Measurements from ENCODE around the gene BAIAP3.

GRCh38 chr16:1380195-1380594 is 46.8 kb downstream of the BAIAP3 start:
- TF ChIP-seq, protein P1, sequence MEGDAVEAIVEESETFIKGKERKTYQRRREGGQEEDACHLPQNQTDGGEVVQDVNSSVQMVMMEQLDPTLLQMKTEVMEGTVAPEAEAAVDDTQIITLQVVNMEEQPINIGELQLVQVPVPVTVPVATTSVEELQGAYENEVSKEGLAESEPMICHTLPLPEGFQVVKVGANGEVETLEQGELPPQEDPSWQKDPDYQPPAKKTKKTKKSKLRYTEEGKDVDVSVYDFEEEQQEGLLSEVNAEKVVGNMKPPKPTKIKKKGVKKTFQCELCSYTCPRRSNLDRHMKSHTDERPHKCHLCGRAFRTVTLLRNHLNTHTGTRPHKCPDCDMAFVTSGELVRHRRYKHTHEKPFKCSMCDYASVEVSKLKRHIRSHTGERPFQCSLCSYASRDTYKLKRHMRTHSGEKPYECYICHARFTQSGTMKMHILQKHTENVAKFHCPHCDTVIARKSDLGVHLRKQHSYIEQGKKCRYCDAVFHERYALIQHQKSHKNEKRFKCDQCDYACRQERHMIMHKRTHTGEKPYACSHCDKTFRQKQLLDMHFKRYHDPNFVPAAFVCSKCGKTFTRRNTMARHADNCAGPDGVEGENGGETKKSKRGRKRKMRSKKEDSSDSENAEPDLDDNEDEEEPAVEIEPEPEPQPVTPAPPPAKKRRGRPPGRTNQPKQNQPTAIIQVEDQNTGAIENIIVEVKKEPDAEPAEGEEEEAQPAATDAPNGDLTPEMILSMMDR (IDR thresholded peaks at IDR 0.05 in 2 of 3, conservative IDR thresholded peaks at IDR 0.05 in 1 of 3; ENCODE audit: control insufficient read depth in 2 of 3, extremely low read depth in 1 of 3, insufficient read depth in 1 of 3, low read depth in 3 of 3, low read length in 3 of 3): no peak
- TF ChIP-seq CREM (IDR thresholded peaks at IDR 0.05; ENCODE audit: low read depth): no peak
- no peak for TF ChIP-seq TBL1XR1 (IDR thresholded peaks at IDR 0.05; ENCODE audit: low read depth, low read length)
- TF ChIP-seq, protein P2, sequence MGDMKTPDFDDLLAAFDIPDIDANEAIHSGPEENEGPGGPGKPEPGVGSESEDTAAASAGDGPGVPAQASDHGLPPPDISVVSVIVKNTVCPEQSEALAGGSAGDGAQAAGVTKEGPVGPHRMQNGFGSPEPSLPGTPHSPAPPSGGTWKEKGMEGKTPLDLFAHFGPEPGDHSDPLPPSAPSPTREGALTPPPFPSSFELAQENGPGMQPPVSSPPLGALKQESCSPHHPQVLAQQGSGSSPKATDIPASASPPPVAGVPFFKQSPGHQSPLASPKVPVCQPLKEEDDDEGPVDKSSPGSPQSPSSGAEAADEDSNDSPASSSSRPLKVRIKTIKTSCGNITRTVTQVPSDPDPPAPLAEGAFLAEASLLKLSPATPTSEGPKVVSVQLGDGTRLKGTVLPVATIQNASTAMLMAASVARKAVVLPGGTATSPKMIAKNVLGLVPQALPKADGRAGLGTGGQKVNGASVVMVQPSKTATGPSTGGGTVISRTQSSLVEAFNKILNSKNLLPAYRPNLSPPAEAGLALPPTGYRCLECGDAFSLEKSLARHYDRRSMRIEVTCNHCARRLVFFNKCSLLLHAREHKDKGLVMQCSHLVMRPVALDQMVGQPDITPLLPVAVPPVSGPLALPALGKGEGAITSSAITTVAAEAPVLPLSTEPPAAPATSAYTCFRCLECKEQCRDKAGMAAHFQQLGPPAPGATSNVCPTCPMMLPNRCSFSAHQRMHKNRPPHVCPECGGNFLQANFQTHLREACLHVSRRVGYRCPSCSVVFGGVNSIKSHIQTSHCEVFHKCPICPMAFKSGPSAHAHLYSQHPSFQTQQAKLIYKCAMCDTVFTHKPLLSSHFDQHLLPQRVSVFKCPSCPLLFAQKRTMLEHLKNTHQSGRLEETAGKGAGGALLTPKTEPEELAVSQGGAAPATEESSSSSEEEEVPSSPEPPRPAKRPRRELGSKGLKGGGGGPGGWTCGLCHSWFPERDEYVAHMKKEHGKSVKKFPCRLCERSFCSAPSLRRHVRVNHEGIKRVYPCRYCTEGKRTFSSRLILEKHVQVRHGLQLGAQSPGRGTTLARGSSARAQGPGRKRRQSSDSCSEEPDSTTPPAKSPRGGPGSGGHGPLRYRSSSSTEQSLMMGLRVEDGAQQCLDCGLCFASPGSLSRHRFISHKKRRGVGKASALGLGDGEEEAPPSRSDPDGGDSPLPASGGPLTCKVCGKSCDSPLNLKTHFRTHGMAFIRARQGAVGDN (IDR thresholded peaks at IDR 0.05): no peak
- no peak for TF ChIP-seq TAF1 (IDR thresholded peaks at IDR 0.05; ENCODE audit: borderline replicate concordance, low read depth, low read length)
- no peak for TF ChIP-seq HDAC6 (IDR thresholded peaks at IDR 0.05; ENCODE audit: unreplicated experiment)
- no peak for TF ChIP-seq SREBF1 (IDR thresholded peaks at IDR 0.05; ENCODE audit: low read length)
- TF ChIP-seq EED (IDR thresholded peaks at IDR 0.05; ENCODE audit: low read depth): no peak
- TF ChIP-seq EZH2 (IDR thresholded peaks at IDR 0.05; ENCODE audit: borderline replicate concordance, control insufficient read depth, low read depth, low read length): no peak
- TF ChIP-seq, protein P3, sequence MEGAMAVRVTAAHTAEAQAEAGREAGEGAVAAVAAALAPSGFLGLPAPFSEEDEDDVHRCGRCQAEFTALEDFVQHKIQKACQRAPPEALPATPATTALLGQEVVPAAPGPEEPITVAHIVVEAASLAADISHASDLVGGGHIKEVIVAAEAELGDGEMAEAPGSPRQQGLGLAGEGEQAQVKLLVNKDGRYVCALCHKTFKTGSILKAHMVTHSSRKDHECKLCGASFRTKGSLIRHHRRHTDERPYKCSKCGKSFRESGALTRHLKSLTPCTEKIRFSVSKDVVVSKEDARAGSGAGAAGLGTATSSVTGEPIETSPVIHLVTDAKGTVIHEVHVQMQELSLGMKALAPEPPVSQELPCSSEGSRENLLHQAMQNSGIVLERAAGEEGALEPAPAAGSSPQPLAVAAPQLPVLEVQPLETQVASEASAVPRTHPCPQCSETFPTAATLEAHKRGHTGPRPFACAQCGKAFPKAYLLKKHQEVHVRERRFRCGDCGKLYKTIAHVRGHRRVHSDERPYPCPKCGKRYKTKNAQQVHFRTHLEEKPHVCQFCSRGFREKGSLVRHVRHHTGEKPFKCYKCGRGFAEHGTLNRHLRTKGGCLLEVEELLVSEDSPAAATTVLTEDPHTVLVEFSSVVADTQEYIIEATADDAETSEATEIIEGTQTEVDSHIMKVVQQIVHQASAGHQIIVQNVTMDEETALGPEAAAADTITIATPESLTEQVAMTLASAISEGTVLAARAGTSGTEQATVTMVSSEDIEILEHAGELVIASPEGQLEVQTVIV (IDR thresholded peaks at IDR 0.05; ENCODE audit: borderline replicate concordance, partially characterized antibody): no peak
- TF ChIP-seq SRF (IDR thresholded peaks at IDR 0.05; ENCODE audit: low read depth in 2 of 2, low read length in 2 of 2): no peak
- TF ChIP-seq, protein P4, sequence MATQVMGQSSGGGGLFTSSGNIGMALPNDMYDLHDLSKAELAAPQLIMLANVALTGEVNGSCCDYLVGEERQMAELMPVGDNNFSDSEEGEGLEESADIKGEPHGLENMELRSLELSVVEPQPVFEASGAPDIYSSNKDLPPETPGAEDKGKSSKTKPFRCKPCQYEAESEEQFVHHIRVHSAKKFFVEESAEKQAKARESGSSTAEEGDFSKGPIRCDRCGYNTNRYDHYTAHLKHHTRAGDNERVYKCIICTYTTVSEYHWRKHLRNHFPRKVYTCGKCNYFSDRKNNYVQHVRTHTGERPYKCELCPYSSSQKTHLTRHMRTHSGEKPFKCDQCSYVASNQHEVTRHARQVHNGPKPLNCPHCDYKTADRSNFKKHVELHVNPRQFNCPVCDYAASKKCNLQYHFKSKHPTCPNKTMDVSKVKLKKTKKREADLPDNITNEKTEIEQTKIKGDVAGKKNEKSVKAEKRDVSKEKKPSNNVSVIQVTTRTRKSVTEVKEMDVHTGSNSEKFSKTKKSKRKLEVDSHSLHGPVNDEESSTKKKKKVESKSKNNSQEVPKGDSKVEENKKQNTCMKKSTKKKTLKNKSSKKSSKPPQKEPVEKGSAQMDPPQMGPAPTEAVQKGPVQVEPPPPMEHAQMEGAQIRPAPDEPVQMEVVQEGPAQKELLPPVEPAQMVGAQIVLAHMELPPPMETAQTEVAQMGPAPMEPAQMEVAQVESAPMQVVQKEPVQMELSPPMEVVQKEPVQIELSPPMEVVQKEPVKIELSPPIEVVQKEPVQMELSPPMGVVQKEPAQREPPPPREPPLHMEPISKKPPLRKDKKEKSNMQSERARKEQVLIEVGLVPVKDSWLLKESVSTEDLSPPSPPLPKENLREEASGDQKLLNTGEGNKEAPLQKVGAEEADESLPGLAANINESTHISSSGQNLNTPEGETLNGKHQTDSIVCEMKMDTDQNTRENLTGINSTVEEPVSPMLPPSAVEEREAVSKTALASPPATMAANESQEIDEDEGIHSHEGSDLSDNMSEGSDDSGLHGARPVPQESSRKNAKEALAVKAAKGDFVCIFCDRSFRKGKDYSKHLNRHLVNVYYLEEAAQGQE (IDR thresholded peaks at IDR 0.05; ENCODE audit: low read depth, low read length): no peak
